Measurements from ENCODE around the gene AK1. TPM values are rescaled to one million over a fixed set of nuclear protein-coding genes. Genes with fewer than 3 reads are reported as not detected.
A peak's percentile ranks its signal among the peaks of the same experiment; 100 is the strongest.

The AK1 gene
- total RNA-seq, 2 experiments from 2014 or later = 27.7 to 28.5 TPM

- peak; percentile 58 for DNase-seq
- CTCF ChIA-PET = interaction anchor here (6.9 kb wide), 1 partner anchor 131 kb away, joined by 84 read pairs; the partner anchor contains the start of gene TOR2A
- Mint-ChIP-seq H3K4me3 (no peak overlapping the region), H3K36me3 (no peaks in the 10 kb centered on the region), H3K4me1 (ENCODE audit: low read depth) (peaks cover 33% of the 10 kb centered on the region), H3K9me3 (no peaks in the 10 kb centered on the region), H3K27ac (peak overlapping the region; percentile 14), H3K27me3 (no peaks in the 10 kb centered on the region)
- intact Hi-C loops (cut with micrococcal nuclease) = loop anchor here (1.0 to 5.0 kb wide), 2 partner anchors 46 to 78 kb away; no protein-coding TSS in a partner anchor
- POLR2A ChIA-PET = interaction anchor here (1.4 kb wide), 1 partner anchor 13 kb away, joined by 3 read pairs; no protein-coding TSS in a partner anchor
Measured at GRCh38 chr9:127865645-127866464, 11.6 kb downstream of the AK1 start.

GRCh38 chr9:127863191-127863621, 14.3 kb downstream of the AK1 start:
- H3K4me1 Mint-ChIP-seq (ENCODE audit: low read depth) = peaks cover 36% of the 10 kb centered on the region
- DNase-seq = no peak
- H3K27ac Mint-ChIP-seq = no peak overlapping the region
- no peaks in the 10 kb centered on the region for H3K36me3 Mint-ChIP-seq
- H3K27me3 Mint-ChIP-seq = no peaks in the 10 kb centered on the region
- POLR2A ChIA-PET = no interaction called here
- intact Hi-C loops (cut with micrococcal nuclease) = no loop called here
- H3K4me3 Mint-ChIP-seq = no peak overlapping the region
- CTCF ChIA-PET = interaction anchor here (0.9 to 1.9 kb wide), 2 partner anchors 11 to 128 kb away, joined by 5 read pairs; partner anchors contain the start of gene TOR2A
- H3K9me3 Mint-ChIP-seq = no peaks in the 10 kb centered on the region

GRCh38 chr9:127862075-127863011, 15.1 kb downstream of the AK1 start:
- H3K36me3 Mint-ChIP-seq = no peaks in the 10 kb centered on the region
- CTCF ChIA-PET = interaction anchor here (0.9 to 3.3 kb wide), 4 partner anchors 8 to 127 kb away, joined by 3 to 20 read pairs (median 5); partner anchors contain the start of gene TOR2A
- POLR2A ChIA-PET = no interaction called here
- peak overlapping the region; percentile 71 for H3K27ac Mint-ChIP-seq
- H3K4me3 Mint-ChIP-seq = no peak overlapping the region
- no peaks in the 10 kb centered on the region for H3K27me3 Mint-ChIP-seq
- H3K4me1 Mint-ChIP-seq (ENCODE audit: low read depth) = peaks cover 36% of the 10 kb centered on the region
- intact Hi-C loops (cut with micrococcal nuclease) = no loop called here
- DNase-seq = peak; percentile 56
- no peaks in the 10 kb centered on the region for H3K9me3 Mint-ChIP-seq

- CTCF ChIA-PET = interaction anchor here (3.3 kb wide), 1 partner anchor 9 kb away, joined by 20 read pairs; no protein-coding TSS in a partner anchor
- H3K4me1 Mint-ChIP-seq (ENCODE audit: low read depth) = peaks cover 36% of the 10 kb centered on the region
- intact Hi-C loops (cut with micrococcal nuclease) = no loop called here
- no peaks in the 10 kb centered on the region for H3K9me3 Mint-ChIP-seq
- no peaks in the 10 kb centered on the region for H3K36me3 Mint-ChIP-seq
- POLR2A ChIA-PET = no interaction called here
- no peak for DNase-seq
- H3K27me3 Mint-ChIP-seq = no peaks in the 10 kb centered on the region
- H3K27ac Mint-ChIP-seq = no peak overlapping the region
- H3K4me3 Mint-ChIP-seq = no peak overlapping the region
Measured at GRCh38 chr9:127860779-127861178, 16.7 kb downstream of the AK1 start.

GRCh38 chr9:127860260-127860659, 17.2 kb downstream of the AK1 start:
- no peak for DNase-seq
- H3K27ac Mint-ChIP-seq = no peak overlapping the region
- ChIA-PET CTCF (interaction anchor here (3.3 kb wide), 1 partner anchor 10 kb away, joined by 20 read pairs; no protein-coding TSS in a partner anchor), POLR2A (no interaction called here)
- intact Hi-C loops (cut with micrococcal nuclease) = no loop called here
- no peak overlapping the region for H3K4me3 Mint-ChIP-seq
- H3K4me1 Mint-ChIP-seq (ENCODE audit: low read depth) = peaks cover 34% of the 10 kb centered on the region
- H3K27me3 Mint-ChIP-seq = no peaks in the 10 kb centered on the region
- no peaks in the 10 kb centered on the region for H3K9me3 Mint-ChIP-seq
- H3K36me3 Mint-ChIP-seq = no peaks in the 10 kb centered on the region

- no peaks in the 10 kb centered on the region for H3K9me3 Mint-ChIP-seq
- ChIA-PET CTCF (no interaction called here), POLR2A (no interaction called here)
- no peaks in the 10 kb centered on the region for H3K36me3 Mint-ChIP-seq
- H3K4me1 Mint-ChIP-seq (ENCODE audit: low read depth) = peaks cover 32% of the 10 kb centered on the region
- no peak overlapping the region for H3K4me3 Mint-ChIP-seq
- no peak for DNase-seq
- no peak overlapping the region for H3K27ac Mint-ChIP-seq
- H3K27me3 Mint-ChIP-seq = no peaks in the 10 kb centered on the region
- intact Hi-C loops (cut with micrococcal nuclease) = no loop called here
Measured at GRCh38 chr9:127858041-127858512, 19.4 kb downstream of the AK1 start.

- no peak for DNase-seq
- Mint-ChIP-seq H3K36me3 (no peaks in the 10 kb centered on the region), H3K27ac (no peak overlapping the region), H3K4me3 (no peak overlapping the region), H3K4me1 (ENCODE audit: low read depth) (peaks cover 31% of the 10 kb centered on the region), H3K9me3 (no peaks in the 10 kb centered on the region), H3K27me3 (no peaks in the 10 kb centered on the region)
- ChIA-PET POLR2A (interaction anchor here (0.6 kb wide), 1 partner anchor 1481 kb away, joined by 3 read pairs; no protein-coding TSS in a partner anchor), CTCF (interaction anchor here (1.0 kb wide), 1 partner anchor 123 kb away, joined by 4 read pairs; no protein-coding TSS in a partner anchor)
- intact Hi-C loops (cut with micrococcal nuclease) = no loop called here
Measured at GRCh38 chr9:127857278-127857677, 20.2 kb downstream of the AK1 start.

GRCh38 chr9:127856729-127857116, 20.8 kb downstream of the AK1 start:
- Mint-ChIP-seq H3K9me3 (no peaks in the 10 kb centered on the region), H3K27me3 (no peaks in the 10 kb centered on the region), H3K27ac (no peak overlapping the region), H3K4me1 (ENCODE audit: low read depth) (peaks cover 29% of the 10 kb centered on the region), H3K36me3 (peaks cover 2% of the 10 kb centered on the region), H3K4me3 (no peak overlapping the region)
- intact Hi-C loops (cut with micrococcal nuclease) = no loop called here
- DNase-seq = no peak
- CTCF ChIA-PET = interaction anchor here (1.0 kb wide), 1 partner anchor 122 kb away, joined by 4 read pairs; no protein-coding TSS in a partner anchor
- POLR2A ChIA-PET = interaction anchor here (0.6 kb wide), 1 partner anchor 1482 kb away, joined by 3 read pairs; no protein-coding TSS in a partner anchor

GRCh38 chr9:127856094-127856728, 21.3 kb downstream of the AK1 start:
- ChIA-PET POLR2A (interaction anchor here (1.0 kb wide), 1 partner anchor 13 kb away, joined by 4 read pairs; no protein-coding TSS in a partner anchor), CTCF (interaction anchor here (1.8 to 2.2 kb wide), 2 partner anchors 14 to 121 kb away, joined by 8 to 10 read pairs; partner anchors contain the start of gene TOR2A)
- intact Hi-C loops (cut with micrococcal nuclease) = no loop called here
- no peak for DNase-seq
- Mint-ChIP-seq H3K36me3 (peaks cover 2% of the 10 kb centered on the region), H3K9me3 (no peaks in the 10 kb centered on the region), H3K4me3 (no peak overlapping the region), H3K27ac (no peak overlapping the region), H3K4me1 (ENCODE audit: low read depth) (peaks cover 25% of the 10 kb centered on the region), H3K27me3 (no peaks in the 10 kb centered on the region)

- no peak for DNase-seq
- H3K36me3 Mint-ChIP-seq = peaks cover 5% of the 10 kb centered on the region
- H3K4me3 Mint-ChIP-seq = no peak overlapping the region
- H3K4me1 Mint-ChIP-seq (ENCODE audit: low read depth) = peaks cover 21% of the 10 kb centered on the region
- ChIA-PET CTCF (interaction anchor here (0.5 to 2.2 kb wide), 4 partner anchors 14 to 121 kb away, joined by 3 to 10 read pairs (median 6); partner anchors contain the start of gene TOR2A), POLR2A (interaction anchor here (1.0 kb wide), 2 partner anchors 14 to 31 kb away, joined by 3 to 4 read pairs; no protein-coding TSS in a partner anchor)
- H3K9me3 Mint-ChIP-seq = peaks cover 2% of the 10 kb centered on the region
- H3K27me3 Mint-ChIP-seq = no peaks in the 10 kb centered on the region
- intact Hi-C loops (cut with micrococcal nuclease) = no loop called here
- H3K27ac Mint-ChIP-seq = peak overlapping the region; percentile 49
Measured at GRCh38 chr9:127855522-127855921, 22.0 kb downstream of the AK1 start.

- H3K27ac Mint-ChIP-seq = peak overlapping the region; percentile 13
- CTCF ChIA-PET = interaction anchor here (0.5 to 2.2 kb wide), 5 partner anchors 15 to 272 kb away, joined by 3 to 10 read pairs (median 4); partner anchors contain the start of gene TOR2A
- no peak overlapping the region for H3K4me3 Mint-ChIP-seq
- peaks cover 21% of the 10 kb centered on the region for H3K4me1 Mint-ChIP-seq (ENCODE audit: low read depth)
- intact Hi-C loops (cut with micrococcal nuclease) = no loop called here
- no peaks in the 10 kb centered on the region for H3K27me3 Mint-ChIP-seq
- DNase-seq = no peak
- POLR2A ChIA-PET = interaction anchor here (1.0 kb wide), 2 partner anchors 14 to 31 kb away, joined by 3 to 4 read pairs; no protein-coding TSS in a partner anchor
- H3K9me3 Mint-ChIP-seq = peaks cover 6% of the 10 kb centered on the region
- H3K36me3 Mint-ChIP-seq = peaks cover 8% of the 10 kb centered on the region
Measured at GRCh38 chr9:127854960-127855359, 22.5 kb downstream of the AK1 start.

Data from activated CD4-positive, alpha-beta memory T cell treated with anti-CD3 and anti-CD28 coated beads for 36 hours (primary cell).